ENCODE data around the gene RPA3.
"Not testable (repeated sequence)": the region's sequence is repeated elsewhere in the genome, so short reads cannot be mapped to it uniquely, and the experiment has no call there.

The RPA3 gene

DNA sequence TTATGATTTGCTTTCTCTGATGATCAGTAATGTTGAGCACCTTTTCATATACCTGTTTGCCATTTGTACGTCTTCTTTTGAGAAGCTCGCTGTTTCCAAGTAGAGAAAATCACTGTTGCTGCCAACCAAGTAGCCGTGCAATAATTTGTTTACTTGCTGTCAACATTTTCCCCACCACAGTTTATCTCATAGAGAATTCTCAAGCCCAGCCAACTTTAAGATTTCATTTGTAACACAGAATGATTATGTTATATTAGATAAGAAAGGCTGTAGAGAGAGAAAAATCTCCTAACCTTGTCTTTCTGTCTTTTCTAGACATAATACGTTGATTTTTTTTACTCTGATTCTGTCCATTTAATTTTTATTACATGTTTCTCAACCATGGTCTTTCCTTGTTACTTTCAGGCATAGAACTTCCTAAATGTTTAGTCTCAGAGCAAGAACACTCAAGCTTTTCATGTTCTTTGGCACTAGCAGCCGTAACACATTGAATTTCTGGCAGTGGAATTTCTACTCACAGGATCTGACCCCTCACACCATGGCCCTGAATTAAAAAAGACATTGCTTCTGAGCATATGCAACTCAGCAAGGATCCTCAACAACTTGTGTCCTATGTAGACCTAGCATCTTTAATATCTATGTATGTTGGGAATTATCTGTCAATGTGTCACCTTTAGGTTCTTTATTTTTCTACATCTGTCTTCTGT is 23.1 kb downstream of the RPA3 start:
- in situ Hi-C loops (cut with MboI; ENCODE audit: low sequenced_read_pairs) = no loop called here

DNA sequence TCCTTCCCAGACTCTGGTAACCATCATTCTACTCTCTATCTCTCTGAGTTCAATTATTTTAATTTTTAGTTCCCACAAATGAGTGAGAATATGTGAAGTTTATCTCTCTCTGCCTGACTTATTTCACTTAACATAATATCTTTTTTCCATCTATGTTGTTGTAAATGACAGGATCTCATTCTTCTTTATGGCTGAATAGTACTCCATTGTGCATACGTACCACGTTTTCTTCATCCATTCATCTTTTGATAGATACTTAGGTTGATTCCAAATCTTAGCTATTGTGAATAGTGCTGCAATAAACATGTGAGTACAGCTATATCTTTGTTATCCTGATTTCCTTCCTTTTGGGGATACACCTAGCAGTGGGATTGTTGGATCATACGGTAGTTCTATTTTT is 23.9 kb downstream of the RPA3 start:
- in situ Hi-C loops (cut with MboI; ENCODE audit: low sequenced_read_pairs) = no loop called here

GRCh38 chr7:7693881-7694280 is 24.5 kb downstream of the RPA3 start:
- in situ Hi-C loops (cut with MboI; ENCODE audit: low sequenced_read_pairs) = no loop called here

GRCh38 chr7:7688956-7689355 is 29.5 kb downstream of the RPA3 start:
- in situ Hi-C loops (cut with MboI; ENCODE audit: low sequenced_read_pairs) = no loop called here

DNA sequence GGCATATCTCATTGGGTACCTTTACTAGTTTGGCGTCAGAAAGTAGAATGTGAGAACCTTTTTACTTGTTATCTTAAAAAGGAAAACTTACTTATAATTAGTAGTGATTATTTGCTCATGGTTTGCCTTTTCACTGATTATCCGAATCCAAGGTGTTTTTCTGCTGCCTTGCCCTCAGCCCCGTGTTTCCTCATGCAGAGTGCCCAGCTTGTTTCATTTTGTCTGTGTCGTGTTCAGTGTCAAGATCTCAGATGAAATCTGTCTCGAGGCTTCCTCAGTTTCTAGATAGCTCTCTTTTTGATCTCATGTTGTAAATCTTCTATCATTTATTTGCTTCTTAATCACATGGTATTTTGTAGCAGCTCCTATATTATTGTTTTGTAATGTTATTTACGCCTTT is 30.1 kb downstream of the RPA3 start:
- in situ Hi-C loops (cut with MboI; ENCODE audit: low sequenced_read_pairs) = no loop called here

- in situ Hi-C loops (cut with MboI; ENCODE audit: low sequenced_read_pairs) = no loop called here
Measured at GRCh38 chr7:7687800-7688199, 30.6 kb downstream of the RPA3 start.

- in situ Hi-C loops (cut with MboI; ENCODE audit: low sequenced_read_pairs) = no loop called here
Measured at GRCh38 chr7:7686811-7687508, 31.4 kb downstream of the RPA3 start.

DNA sequence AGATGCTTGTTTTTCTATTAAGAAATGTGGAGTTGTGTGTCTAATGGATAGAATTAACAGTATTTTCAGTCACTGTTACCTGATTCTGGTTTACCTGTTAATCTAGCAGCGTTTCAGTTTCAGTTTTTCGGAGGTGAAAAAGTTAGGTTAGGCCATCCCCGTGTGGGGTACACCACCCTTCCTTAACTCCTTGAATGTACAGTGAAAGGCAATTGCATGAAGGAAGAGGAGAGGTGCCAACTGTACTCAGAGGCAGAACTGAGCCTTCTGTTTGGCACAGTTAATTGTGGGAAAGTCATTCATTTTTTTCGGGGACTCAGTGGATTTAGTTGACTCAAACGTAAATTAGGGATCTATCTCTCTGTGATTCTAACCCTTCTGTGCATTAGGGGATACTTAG is 35.5 kb downstream of the RPA3 start:
- in situ Hi-C loops (cut with MboI; ENCODE audit: low sequenced_read_pairs) = no loop called here

- in situ Hi-C loops (cut with MboI; ENCODE audit: low sequenced_read_pairs) = no loop called here
Measured at GRCh38 chr7:7681936-7682329, 36.5 kb downstream of the RPA3 start.

- in situ Hi-C loops (cut with MboI; ENCODE audit: low sequenced_read_pairs) = no loop called here
Measured at GRCh38 chr7:7681191-7681935, 37.0 kb downstream of the RPA3 start.

GRCh38 chr7:7679640-7680039 is 38.8 kb downstream of the RPA3 start:
- in situ Hi-C loops (cut with MboI; ENCODE audit: low sequenced_read_pairs) = not testable (repeated sequence)

- in situ Hi-C loops (cut with MboI; ENCODE audit: low sequenced_read_pairs) = no loop called here
Measured at GRCh38 chr7:7675686-7676085, 42.7 kb downstream of the RPA3 start.

DNA sequence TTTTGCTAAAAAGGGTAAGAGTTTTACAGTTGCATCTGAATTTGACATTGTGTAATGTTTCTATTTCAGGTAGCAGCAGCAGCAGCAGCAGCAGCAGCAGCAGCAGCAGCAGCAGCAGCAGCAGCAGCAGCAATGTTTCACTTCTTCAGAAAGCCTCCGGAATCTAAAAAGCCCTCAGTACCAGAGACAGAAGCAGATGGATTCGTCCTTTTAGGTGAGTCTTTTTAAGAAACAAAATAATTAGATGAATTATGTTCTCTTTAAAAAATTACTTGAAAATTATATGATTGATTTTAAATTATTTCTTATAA is 45.2 kb downstream of the RPA3 start:
- in situ Hi-C loops (cut with MboI; ENCODE audit: low sequenced_read_pairs) = no loop called here

- in situ Hi-C loops (cut with MboI; ENCODE audit: low sequenced_read_pairs) = no loop called here
Measured at GRCh38 chr7:7672545-7673239, 45.7 kb downstream of the RPA3 start.

DNA sequence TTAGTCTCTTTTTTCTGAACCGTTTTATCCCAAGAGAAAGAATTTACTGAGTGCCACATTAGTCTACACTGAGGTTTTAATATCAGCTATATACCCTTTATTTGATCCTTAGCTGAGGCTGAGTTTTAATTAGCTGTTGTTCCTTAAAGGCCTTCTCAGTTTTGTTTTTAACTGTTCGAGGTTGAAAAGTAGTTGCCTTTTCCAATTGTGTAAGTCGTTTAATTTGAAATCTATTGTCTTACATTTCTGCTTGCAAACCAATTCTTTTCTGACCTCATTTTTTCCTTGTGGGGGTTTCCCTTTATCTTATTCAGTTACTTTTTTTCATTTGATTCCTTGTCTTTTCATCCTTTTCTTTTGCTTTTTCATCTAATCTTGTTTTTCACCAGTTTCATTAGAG is 47.0 kb downstream of the RPA3 start:
- in situ Hi-C loops (cut with MboI; ENCODE audit: low sequenced_read_pairs) = no loop called here

DNA sequence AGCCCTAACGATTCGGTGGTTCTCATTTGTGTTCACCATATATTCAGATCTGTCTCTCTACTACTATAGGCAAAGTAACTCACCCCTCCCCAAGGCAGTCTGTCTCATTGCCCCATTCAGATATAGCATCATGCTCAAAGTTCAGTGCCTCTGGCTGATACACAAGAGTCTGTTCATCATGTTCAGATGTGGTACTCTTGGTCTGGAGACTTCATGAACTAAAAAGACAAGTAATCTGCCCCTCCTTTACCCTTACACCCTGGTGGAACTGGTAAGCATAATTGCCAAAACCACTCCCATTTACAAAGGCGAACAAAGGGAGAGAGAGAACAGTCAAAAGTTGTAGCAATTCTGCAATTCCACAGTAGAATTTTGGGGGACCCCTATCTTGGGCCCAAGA is 47.9 kb downstream of the RPA3 start:
- in situ Hi-C loops (cut with MboI; ENCODE audit: low sequenced_read_pairs) = no loop called here

- in situ Hi-C loops (cut with MboI; ENCODE audit: low sequenced_read_pairs) = no loop called here
Measured at GRCh38 chr7:7668706-7669105, 49.7 kb downstream of the RPA3 start.

DNA sequence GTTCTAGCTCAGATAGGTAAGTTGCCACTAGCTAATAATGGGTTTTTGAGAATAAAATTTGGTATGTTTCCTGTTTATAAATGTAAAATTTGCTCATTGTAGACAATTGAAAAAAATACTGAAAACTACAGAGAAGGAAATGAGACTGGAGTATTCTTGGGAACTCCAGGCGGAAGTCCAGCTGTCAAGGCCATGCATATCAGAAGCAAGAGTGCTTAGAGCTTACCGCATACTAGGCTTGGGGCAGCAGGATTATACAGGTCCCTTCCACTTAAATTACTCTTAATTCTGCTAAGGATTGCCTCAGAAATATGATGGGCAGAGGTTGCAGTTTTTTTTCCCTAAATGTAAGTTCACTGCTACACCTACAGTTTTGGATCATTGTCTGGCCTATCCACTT is 51.2 kb downstream of the RPA3 start:
- in situ Hi-C loops (cut with MboI; ENCODE audit: low sequenced_read_pairs) = no loop called here

DNA sequence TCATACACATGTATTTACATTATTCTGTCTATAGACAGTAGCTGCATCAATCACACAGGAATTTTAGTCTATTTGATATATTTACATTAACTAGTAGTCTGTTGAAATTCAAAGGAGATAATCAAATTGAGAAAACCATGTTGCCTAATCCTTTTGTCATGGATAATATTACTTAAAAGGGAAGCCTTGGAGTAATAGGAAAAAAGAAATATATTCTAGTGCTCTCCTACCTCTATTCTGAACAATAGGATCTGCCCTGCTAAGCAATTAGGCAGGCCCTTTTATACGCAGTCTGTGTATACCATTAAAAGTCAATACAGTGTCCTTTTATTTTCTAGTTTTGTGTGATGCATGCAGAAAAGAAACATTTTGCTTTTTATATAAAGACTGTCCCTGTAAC is 53.4 kb downstream of the RPA3 start:
- in situ Hi-C loops (cut with MboI; ENCODE audit: low sequenced_read_pairs) = no loop called here

DNA sequence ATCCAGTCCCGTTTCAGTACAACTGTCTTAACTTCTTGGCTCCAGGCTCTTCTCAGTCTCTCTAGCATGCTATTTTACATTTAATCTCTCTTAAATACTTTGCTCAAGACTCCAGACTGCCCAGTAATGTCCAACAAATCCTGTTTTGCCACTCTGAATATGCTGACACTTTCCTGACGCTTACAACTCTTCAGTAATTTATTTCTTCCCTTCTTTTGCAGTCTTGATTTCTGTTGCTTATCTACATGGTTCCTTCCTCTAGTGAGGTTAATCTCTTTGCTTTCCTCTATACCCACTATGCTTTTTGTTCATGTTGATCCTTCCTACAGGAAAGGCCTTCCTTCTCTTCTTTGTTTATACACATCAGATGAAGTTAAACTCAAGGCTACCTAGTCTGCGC is 54.1 kb downstream of the RPA3 start:
- in situ Hi-C loops (cut with MboI; ENCODE audit: low sequenced_read_pairs) = no loop called here

DNA sequence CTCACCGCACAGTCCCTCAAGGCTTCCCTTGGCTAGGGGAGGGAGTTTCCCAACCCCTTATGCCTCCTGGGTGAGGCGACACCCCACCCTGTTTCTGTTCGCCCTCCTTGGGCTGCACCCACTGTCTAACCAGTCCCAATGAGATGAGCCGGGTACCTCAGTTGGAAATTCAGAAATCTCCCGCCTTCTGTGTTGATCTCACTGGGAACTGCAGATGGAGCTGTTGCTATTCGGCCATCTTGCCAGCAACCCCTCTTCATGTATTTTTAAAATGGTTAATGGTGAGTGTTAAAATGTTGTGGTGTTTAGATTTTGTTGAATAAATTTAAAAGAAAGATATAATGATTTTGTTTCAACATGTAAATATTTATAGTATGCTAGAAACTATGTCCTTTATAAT is 55.9 kb downstream of the RPA3 start:
- in situ Hi-C loops (cut with MboI; ENCODE audit: low sequenced_read_pairs) = no loop called here

DNA sequence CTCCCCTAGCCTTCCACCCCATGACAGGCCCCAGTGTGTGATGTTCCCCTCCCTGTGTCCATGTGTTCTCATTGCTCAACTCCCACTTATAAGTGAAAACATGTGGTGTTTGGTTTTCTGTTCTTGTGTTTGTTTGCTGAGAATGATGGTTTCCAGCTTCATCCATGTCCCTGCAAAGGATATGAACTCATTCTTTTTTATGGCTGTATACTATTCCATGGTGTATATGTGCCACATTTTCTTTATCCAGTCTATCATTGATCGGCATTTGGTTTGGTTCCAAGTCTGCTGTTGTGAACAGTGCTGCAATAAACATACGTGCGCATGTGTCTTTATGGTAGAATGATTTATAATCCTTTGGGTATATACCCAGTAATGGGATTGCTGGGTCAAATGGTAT is 61.9 kb downstream of the RPA3 start:
- in situ Hi-C loops (cut with MboI; ENCODE audit: low sequenced_read_pairs) = not testable (repeated sequence)

All from HL-60/S4 treated with retinoic acid at 250 ng/mL for 4 days and 3 days (cell line).